Panc1 (cell line): Measurements from ENCODE around the gene PHLDB1. TPM values are rescaled to one million over a fixed set of nuclear protein-coding genes. Genes with fewer than 3 reads are reported as not detected.
"Not testable (repeated sequence)": the region's sequence is repeated elsewhere in the genome, so short reads cannot be mapped to it uniquely, and the experiment has no call there.

Experiments
- ATAC-seq: fragments of 200-7000 bp; cut with Tn5 transposase; 2 replicates; pipeline ENCODE4 v1.9.1; 2020; ENCODE audit warnings: mild to moderate bottlenecking, moderate library complexity
- BruUV-seq: library from RNA; stranded (reverse); fragments of 400-500 nt; replicated peaks from 2 replicates; lab custom pipeline; 2021; lab: Mats Ljungman, UMichigan
- CTCF ChIA-PET: fragments of 300-600 bp; sonication (Branson Sonifier 250); formaldehyde crosslinking; loops from one replicate; lab custom pipeline; 2022; ENCODE audit warnings: antibody characterized with exemption; lab: Charles Lee
- POLR2A ChIA-PET: fragments of 300-600 bp; sonication (Branson Sonifier 250); formaldehyde crosslinking; loops from one replicate; lab custom pipeline; 2022; ENCODE audit warnings: antibody characterized with exemption; lab: Charles Lee
- DNase-seq: peaks from one replicate; pipeline ENCODE4 v3.0.0-alpha.2; 2010; ENCODE audit warnings: low read depth, low spot score
- H3K27ac ChIP-seq: 2 replicates; pipeline ENCODE4 v1.5.1; 2011; ENCODE audit warnings: mild to moderate bottlenecking, low read length, inconsistent platforms
- H3K27me3 ChIP-seq: fragments of 200-500 bp; sonication (Bioruptor generic); 2 replicates; pipeline ENCODE4 v1.6.0; 2014; ENCODE audit warnings: low read length, inconsistent platforms; ENCODE audit not compliant: control insufficient read depth, insufficient read depth
- H3K36me3 ChIP-seq: fragments of 200-500 bp; sonication (Bioruptor generic); 2 replicates; pipeline ENCODE4 v1.5.1; 2014; ENCODE audit warnings: inconsistent platforms, mild to moderate bottlenecking, low read length, moderate library complexity; ENCODE audit not compliant: control insufficient read depth, insufficient read depth
- H3K4me1 ChIP-seq: 2 replicates; pipeline ENCODE4 v1.5.1; 2011; ENCODE audit warnings: inconsistent platforms, mild to moderate bottlenecking, low read length, moderate library complexity; ENCODE audit not compliant: control insufficient read depth, insufficient read depth
- H3K4me3 ChIP-seq, 2 experiments: 2 replicates each; pipeline ENCODE4 v1.5.1; 2011 to 2012; ENCODE audit warnings: low read depth in 2 of 2, low read length in 2 of 2, mild to moderate bottlenecking in 2 of 2, inconsistent platforms in 1 of 2, moderate library complexity in 1 of 2
- H3K9me3 ChIP-seq: fragments of 200-500 bp; sonication (Bioruptor generic); 2 replicates; pipeline ENCODE4 v1.5.1; 2014; ENCODE audit warnings: low read depth, mild to moderate bottlenecking, inconsistent platforms, low read length, moderate library complexity; ENCODE audit not compliant: control insufficient read depth, insufficient read depth
- POLR2AphosphoS5 ChIP-seq: IDR thresholded peaks from 2 replicates; pipeline ENCODE4 v1.6.1; 2012; ENCODE audit warnings: mild to moderate bottlenecking, low read depth, low read length, moderate library complexity
- SIN3A ChIP-seq: IDR thresholded peaks from 2 replicates; pipeline ENCODE4 v1.6.1; 2012; ENCODE audit warnings: low read depth, mild to moderate bottlenecking, low read length, moderate library complexity, borderline replicate concordance; ENCODE audit not compliant: insufficient read depth
- TCF7L2 ChIP-seq: IDR thresholded peaks from 2 replicates; pipeline ENCODE4 v1.6.1; 2011; ENCODE audit warnings: mild to moderate bottlenecking, low read depth, low read length, inconsistent platforms
- in situ Hi-C: cut with HindIII; loops from 2 replicates; pipeline ENCODE4 v1.10.0; 2016; ENCODE audit warnings: low sequenced_read_pairs, low pct_unique_long_range_greater_than_20kb
- intact Hi-C: fragments of 100-400 bp; cut with micrococcal nuclease; formaldehyde crosslinking; loops from one replicate; pipeline ENCODE4 v1.10.0; 2022; ENCODE audit not compliant: unreplicated experiment
- total RNA-seq: library from RNA; stranded (reverse); gene quantifications from one replicate; pipeline ENCODE4 v1.2.1, GENCODE V29; 2021; ENCODE audit not compliant: unreplicated experiment
- TF ChIP-seq, protein P1 (sequence below), 2 experiments: IDR thresholded peaks; 2 replicates each; pipeline ENCODE4 v1.6.1; 2011 to 2012; ENCODE audit warnings: low read depth in 2 of 2, control low read depth in 1 of 2, low read length in 1 of 2, mild to moderate bottlenecking in 1 of 2, moderate library complexity in 1 of 2; ENCODE audit not compliant: insufficient read depth in 1 of 2
- TF ChIP-seq, protein P2 (sequence below): fragments of 450-650 bp; IDR thresholded peaks from 2 replicates; pipeline ENCODE4 v1.5.1; 2017; ENCODE audit warnings: mild to moderate bottlenecking

PHLDB1 gene
- total RNA-seq, 1 experiment from 2014 or later: 97.7 TPM

DNA sequence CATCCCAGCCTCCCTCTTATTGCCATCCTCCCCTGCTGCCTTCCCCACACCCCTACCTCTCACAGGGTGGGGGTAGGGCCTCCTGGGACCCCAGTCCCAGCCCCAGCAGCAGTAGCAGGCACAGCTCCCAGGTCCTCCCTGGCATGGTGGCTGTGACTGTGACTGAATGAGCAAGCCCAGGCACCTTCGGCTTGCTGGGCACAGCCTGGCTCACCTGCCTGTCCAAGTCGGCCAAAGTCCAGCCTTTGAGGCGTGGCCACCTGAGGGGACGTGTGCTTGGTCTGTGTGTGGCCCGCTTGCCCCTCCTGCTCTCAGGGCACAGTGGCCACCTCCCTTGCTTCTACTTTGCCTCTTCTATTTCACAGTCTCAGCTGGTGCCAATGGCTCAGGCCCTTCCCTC is 72.1 kb downstream of the PHLDB1 start, which contains the start of gene TREH:
TSS of gene TREH (minus strand) at position 168 of the 400 bp plus-strand sequence. CDS start at position 145, 23 bp downstream.
- Histone ChIP-seq H3K9me3 (no peaks in the 10 kb centered on the region), H3K27ac (no peak within 1 kb of the TSS), H3K4me1 (no peaks in the 10 kb centered on the region), H3K4me3 (no peak within 1 kb of the TSS), H3K36me3 (no peaks in the 10 kb centered on the region), H3K27me3 (no peaks in the 10 kb centered on the region)
- CTCF ChIA-PET: no interaction called here
- POLR2A ChIA-PET: interaction anchor here (0.7 kb wide), 1 partner anchor 310 kb away, joined by 3 read pairs; no protein-coding TSS in a partner anchor
- TF ChIP-seq, protein P1, sequence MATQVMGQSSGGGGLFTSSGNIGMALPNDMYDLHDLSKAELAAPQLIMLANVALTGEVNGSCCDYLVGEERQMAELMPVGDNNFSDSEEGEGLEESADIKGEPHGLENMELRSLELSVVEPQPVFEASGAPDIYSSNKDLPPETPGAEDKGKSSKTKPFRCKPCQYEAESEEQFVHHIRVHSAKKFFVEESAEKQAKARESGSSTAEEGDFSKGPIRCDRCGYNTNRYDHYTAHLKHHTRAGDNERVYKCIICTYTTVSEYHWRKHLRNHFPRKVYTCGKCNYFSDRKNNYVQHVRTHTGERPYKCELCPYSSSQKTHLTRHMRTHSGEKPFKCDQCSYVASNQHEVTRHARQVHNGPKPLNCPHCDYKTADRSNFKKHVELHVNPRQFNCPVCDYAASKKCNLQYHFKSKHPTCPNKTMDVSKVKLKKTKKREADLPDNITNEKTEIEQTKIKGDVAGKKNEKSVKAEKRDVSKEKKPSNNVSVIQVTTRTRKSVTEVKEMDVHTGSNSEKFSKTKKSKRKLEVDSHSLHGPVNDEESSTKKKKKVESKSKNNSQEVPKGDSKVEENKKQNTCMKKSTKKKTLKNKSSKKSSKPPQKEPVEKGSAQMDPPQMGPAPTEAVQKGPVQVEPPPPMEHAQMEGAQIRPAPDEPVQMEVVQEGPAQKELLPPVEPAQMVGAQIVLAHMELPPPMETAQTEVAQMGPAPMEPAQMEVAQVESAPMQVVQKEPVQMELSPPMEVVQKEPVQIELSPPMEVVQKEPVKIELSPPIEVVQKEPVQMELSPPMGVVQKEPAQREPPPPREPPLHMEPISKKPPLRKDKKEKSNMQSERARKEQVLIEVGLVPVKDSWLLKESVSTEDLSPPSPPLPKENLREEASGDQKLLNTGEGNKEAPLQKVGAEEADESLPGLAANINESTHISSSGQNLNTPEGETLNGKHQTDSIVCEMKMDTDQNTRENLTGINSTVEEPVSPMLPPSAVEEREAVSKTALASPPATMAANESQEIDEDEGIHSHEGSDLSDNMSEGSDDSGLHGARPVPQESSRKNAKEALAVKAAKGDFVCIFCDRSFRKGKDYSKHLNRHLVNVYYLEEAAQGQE (IDR thresholded peaks at IDR 0.05; ENCODE audit: insufficient read depth in 1 of 2, low read depth in 2 of 2, low read length in 1 of 2): no peak
- no peak for TF ChIP-seq TCF7L2
- TF ChIP-seq SIN3A: no peak
- TF ChIP-seq POLR2AphosphoS5: no peak
- TF ChIP-seq, protein P2, sequence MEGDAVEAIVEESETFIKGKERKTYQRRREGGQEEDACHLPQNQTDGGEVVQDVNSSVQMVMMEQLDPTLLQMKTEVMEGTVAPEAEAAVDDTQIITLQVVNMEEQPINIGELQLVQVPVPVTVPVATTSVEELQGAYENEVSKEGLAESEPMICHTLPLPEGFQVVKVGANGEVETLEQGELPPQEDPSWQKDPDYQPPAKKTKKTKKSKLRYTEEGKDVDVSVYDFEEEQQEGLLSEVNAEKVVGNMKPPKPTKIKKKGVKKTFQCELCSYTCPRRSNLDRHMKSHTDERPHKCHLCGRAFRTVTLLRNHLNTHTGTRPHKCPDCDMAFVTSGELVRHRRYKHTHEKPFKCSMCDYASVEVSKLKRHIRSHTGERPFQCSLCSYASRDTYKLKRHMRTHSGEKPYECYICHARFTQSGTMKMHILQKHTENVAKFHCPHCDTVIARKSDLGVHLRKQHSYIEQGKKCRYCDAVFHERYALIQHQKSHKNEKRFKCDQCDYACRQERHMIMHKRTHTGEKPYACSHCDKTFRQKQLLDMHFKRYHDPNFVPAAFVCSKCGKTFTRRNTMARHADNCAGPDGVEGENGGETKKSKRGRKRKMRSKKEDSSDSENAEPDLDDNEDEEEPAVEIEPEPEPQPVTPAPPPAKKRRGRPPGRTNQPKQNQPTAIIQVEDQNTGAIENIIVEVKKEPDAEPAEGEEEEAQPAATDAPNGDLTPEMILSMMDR: no peak
- ATAC-seq: peak; percentile 41
- in situ Hi-C loops: no loop called here
- BruUV-seq: no TSS peak
- intact Hi-C loops: no loop called here
- no peak for DNase-seq

DNA sequence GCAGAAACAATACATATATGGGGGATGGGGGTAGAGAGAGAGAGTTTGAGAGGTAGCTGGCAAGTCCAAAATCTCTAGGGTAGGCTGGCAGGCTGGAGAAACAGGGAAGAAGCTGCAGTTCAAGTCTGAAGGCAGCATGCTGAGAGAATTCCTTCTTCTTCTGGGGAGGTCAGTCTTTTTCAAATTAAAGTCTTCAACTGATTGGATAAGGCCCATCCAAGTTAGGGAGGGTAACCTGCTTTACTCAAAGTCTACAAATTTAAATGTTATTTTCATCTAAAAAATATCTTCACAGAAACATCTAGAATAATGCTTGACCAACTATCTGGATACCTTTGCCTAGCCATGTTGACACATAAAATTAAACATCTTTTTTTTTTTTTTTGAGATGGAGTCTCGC is 75.0 kb downstream of the PHLDB1 start:
- peaks cover 2% of the 10 kb centered on the region; the same call in 1 of the 2 replicates for H3K27me3 ChIP-seq

DNA sequence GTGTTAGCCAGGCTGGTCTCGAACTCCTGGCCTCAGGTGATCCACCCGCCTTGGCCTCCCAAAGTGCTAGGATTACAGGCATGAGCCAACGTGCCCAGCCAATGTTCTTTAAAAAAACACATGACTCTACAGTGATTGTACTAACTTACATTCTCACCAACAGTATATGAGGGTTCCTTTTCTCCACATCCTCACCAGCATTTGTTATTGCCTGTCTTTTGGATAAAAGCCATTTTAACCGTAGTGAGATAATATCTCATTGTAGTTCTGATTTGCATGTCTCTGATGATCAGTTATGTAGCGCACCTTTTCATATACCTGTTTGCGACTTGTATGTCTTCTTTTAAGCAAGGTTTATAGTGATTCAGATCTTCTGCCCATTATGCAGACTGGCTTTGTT is 75.5 kb downstream of the PHLDB1 start:
- CTCF ChIA-PET, ATAC-seq, H3K27ac ChIP-seq, DNase-seq, H3K4me1 ChIP-seq, in situ Hi-C loops, H3K36me3 ChIP-seq, H3K4me3 ChIP-seq, H3K27me3 ChIP-seq, BruUV-seq, intact Hi-C loops, H3K9me3 ChIP-seq: not testable (repeated sequence)
- POLR2A ChIA-PET: interaction anchor here (0.6 kb wide), 1 partner anchor 13 kb away, joined by 5 read pairs; no protein-coding TSS in a partner anchor

More for the DNA sequence above, 75.0 kb downstream of the PHLDB1 start:
- no peak for DNase-seq
- Histone ChIP-seq H3K4me3 (no peak overlapping the region), H3K27ac (no peak overlapping the region), H3K36me3 (no peaks in the 10 kb centered on the region), H3K4me1 (no peaks in the 10 kb centered on the region), H3K9me3 (no peaks in the 10 kb centered on the region)
- ChIA-PET CTCF (interaction anchor here (0.6 kb wide), 1 partner anchor 36 kb away, joined by 6 read pairs; no protein-coding TSS in a partner anchor), POLR2A (interaction anchor here (0.6 kb wide), 1 partner anchor 13 kb away, joined by 5 read pairs; no protein-coding TSS in a partner anchor)
- no peak for ATAC-seq
- no TSS peak for BruUV-seq
- in situ Hi-C loops: no loop called here
- TF ChIP-seq, protein P2: no peak
- TF ChIP-seq POLR2AphosphoS5: no peak
- TF ChIP-seq SIN3A: no peak
- no peak for TF ChIP-seq TCF7L2
- TF ChIP-seq, protein P1 (IDR thresholded peaks at IDR 0.05; ENCODE audit: insufficient read depth in 1 of 2, low read depth in 2 of 2, low read length in 1 of 2): no peak
- intact Hi-C loops: no loop called here
